Cerebellar nuclear complex (tissue), 1 donor: Measurements from ENCODE around the gene CAPN13.

Experiments used
- DNase-seq, 2 experiments: peaks; one replicate each; lab custom pipeline; 2025; lab: John Stamatoyannopoulos, UW

The CAPN13 gene

GRCh38 chr2:30807249-30807648 is at the start of gene CAPN13:
TSS of gene CAPN13 (minus strand) at chr2:30807446. CDS start at chr2:30787325, 20,121 bp downstream.
- DNase-seq: no peak

GRCh38 chr2:30847841-30848240 is 40.6 kb upstream of the CAPN13 start:
- no peak for DNase-seq

GRCh38 chr2:30847329-30847728 is 40.1 kb upstream of the CAPN13 start:
- no peak for DNase-seq

GRCh38 chr2:30828586-30828985 is 21.3 kb upstream of the CAPN13 start:
- no peak for DNase-seq

- no peak for DNase-seq
Measured at GRCh38 chr2:30826916-30827315, 19.7 kb upstream of the CAPN13 start.

- no peak for DNase-seq
Measured at GRCh38 chr2:30826481-30826880, 19.2 kb upstream of the CAPN13 start.

- no peak for DNase-seq
Measured at GRCh38 chr2:30823452-30823851, 16.2 kb upstream of the CAPN13 start.

GRCh38 chr2:30821960-30822359 is 14.7 kb upstream of the CAPN13 start:
- no peak for DNase-seq

GRCh38 chr2:30820381-30821055 is 13.3 kb upstream of the CAPN13 start:
- DNase-seq: no peak

- DNase-seq: no peak
Measured at GRCh38 chr2:30809938-30810337, 2.7 kb upstream of the CAPN13 start.

GRCh38 chr2:30808695-30809094 is 1.4 kb upstream of the CAPN13 start:
- DNase-seq: no peak

- DNase-seq: no peak
Measured at GRCh38 chr2:30803281-30803680, 4.0 kb downstream of the CAPN13 start.

GRCh38 chr2:30802611-30803010 is 4.6 kb downstream of the CAPN13 start:
- no peak for DNase-seq

GRCh38 chr2:30801821-30802455 is 5.3 kb downstream of the CAPN13 start:
- DNase-seq: no peak

- DNase-seq: no peak
Measured at GRCh38 chr2:30800159-30800558, 7.1 kb downstream of the CAPN13 start.

GRCh38 chr2:30799366-30799765 is 7.9 kb downstream of the CAPN13 start:
- no peak for DNase-seq

GRCh38 chr2:30798536-30798991 is 8.7 kb downstream of the CAPN13 start:
- no peak for DNase-seq

- DNase-seq: no peak
Measured at GRCh38 chr2:30797381-30798015, 9.7 kb downstream of the CAPN13 start.

GRCh38 chr2:30796699-30797098 is 10.5 kb downstream of the CAPN13 start:
- no peak for DNase-seq

- no peak for DNase-seq
Measured at GRCh38 chr2:30792521-30792920, 14.7 kb downstream of the CAPN13 start.

GRCh38 chr2:30790879-30791278 is 16.4 kb downstream of the CAPN13 start:
- no peak for DNase-seq

GRCh38 chr2:30789670-30790210 is 17.5 kb downstream of the CAPN13 start:
- no peak for DNase-seq
